ENCODE measurements around the gene EYS.
"Not testable (repeated sequence)": the region's sequence is repeated elsewhere in the genome, so short reads cannot be mapped to it uniquely, and the experiment has no call there.

The EYS gene

DNA sequence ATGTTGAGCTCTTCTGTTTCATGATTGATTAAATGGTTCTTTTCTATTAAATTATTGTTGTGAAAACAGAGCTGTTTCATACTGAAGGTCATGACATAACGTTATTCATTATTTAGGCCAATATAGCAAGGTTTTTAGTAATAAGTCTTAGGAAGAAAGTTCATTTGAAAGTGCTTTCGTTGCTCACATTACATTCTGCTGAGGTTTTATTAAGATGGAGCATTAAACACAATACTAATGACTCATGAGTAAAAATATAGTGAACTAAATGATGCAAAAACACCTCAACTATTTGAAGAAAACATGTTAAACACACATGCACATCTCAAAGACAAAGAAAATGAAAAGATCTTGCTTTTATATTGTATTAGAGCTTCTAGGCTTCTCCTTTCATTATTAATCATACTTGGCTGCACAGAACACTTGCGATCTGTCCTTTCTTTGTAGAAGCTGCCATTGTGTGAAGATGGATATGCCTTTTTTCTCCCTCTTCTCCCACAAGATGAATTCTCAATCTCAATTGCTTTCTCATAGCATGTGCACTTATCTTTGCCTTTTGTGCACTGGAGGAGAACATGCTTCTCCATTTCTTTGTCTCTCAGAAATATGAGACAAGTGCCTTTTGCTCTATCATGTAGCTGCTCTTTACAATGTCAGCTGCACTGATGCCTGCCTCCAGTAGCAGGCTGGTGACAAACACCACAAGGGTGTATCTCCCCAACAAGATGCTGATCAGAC lies 1759.1 kb downstream of the EYS start:
- intact Hi-C loops (cut with DNase I), result no loop called here
- no peak for DNase-seq

GRCh38 chr6:63945987-63946386 lies 1761.0 kb downstream of the EYS start:
- DNase-seq, result no peak
- intact Hi-C loops (cut with DNase I), result no loop called here

DNA sequence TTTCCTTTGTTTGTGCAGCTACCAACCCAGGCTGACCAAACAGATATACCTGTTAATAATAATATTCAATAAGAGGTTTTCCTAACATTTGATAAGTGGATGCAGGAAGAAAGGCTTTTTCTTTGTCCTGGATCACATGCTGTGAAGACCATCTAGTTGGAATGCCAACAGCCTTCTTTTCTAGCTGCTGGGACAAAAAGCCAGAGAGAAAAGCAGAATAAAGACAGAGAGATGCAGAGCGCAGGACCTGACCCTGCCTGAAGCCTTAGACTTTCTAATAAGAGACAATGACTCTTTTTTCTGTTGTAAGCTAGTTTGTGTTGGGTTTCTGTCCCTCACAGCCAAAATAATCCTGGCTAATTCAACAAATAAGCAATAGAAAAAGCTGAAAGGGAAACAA lies 1763.2 kb downstream of the EYS start:
- DNase-seq, result no peak
- intact Hi-C loops (cut with DNase I), result no loop called here

DNA sequence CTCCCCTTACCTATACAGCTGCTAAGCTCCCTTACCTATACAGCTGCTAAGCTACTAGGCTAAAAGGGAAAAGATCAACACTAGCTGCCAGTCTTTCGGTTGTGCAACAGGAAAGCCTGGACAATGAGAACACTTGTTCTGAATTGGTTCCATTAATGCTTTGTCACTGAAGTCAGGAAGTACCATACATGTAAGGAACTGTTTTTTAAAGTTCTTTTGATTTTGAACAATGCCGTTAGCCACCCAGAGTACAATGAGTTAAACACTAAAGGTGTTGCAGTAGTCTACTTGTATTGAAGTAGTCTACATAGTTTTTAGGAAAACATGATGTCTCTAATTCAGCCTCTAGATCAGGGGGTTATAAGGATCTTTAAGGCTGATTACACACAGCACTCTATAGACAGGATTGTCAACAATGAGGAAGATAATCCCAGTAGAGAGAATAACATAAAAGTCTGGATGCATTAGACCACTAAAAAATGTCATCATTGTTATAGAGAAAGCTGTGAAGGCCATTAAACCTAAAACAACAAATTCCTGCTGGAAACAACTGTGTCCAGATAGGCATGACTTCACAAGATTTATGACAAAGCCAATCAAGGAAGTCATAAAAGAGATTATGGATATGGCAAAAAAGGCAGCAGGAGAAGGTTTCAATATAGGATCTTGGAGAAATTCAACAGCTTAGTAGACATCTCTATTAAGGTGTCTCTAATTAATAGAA lies 1765.1 kb downstream of the EYS start:
- intact Hi-C loops (cut with DNase I), result no loop called here

GRCh38 chr6:63940056-63940455 lies 1767.0 kb downstream of the EYS start:
- no peak for DNase-seq
- intact Hi-C loops (cut with DNase I), result no loop called here

More for the DNA sequence above, 1765.1 kb downstream of the EYS start:
- no peak for DNase-seq

GRCh38 chr6:63936399-63936798 lies 1770.6 kb downstream of the EYS start:
- intact Hi-C loops (cut with DNase I), result no loop called here
- no peak for DNase-seq

DNA sequence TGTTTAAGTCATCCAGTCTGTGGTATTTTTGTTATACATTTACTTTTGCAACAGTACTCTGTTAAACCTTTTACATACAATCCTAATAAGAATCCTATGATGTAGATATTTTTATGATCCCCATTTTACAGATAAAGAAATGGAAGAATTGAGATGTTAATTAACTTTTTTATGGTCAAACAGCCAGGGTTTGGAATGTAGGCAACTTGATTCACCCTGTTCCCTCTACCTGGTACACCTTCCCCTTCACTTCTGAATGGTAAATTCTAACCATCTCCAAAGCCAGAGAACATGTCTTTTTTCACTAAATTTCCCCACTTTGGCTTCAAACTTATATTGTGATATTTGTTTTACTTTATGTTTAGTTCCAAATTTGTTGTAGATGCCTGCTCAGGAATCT lies 1771.3 kb downstream of the EYS start:
- DNase-seq, result no peak
- intact Hi-C loops (cut with DNase I), result no loop called here

DNA sequence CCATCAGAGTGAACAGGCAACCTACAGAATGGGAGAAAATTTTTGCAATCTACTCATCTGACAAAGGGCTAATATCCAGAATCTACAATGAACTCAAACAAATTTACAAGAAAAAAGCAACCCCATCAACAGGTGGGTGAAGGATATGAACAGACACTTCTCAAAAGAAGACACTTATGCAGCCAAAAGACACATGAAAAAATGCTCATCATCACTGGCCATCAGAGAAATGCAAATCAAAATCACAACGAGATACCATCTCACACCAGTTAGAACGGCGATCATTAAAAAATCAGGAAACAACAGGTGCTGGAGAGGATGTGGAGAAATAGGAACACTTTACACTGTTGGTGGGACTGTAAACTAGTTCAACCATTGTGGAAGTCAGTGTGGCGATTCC lies 1773.1 kb downstream of the EYS start:
- intact Hi-C loops (cut with DNase I); DNase-seq: not testable (repeated sequence)

GRCh38 chr6:63930848-63931247 lies 1776.2 kb downstream of the EYS start:
- no peak for DNase-seq
- intact Hi-C loops (cut with DNase I), result no loop called here

GRCh38 chr6:63929111-63929510 lies 1777.9 kb downstream of the EYS start:
- intact Hi-C loops (cut with DNase I), result loop anchor here (10.0 kb wide), 1 partner anchor 406 kb away; no protein-coding TSS in a partner anchor
- DNase-seq, result no peak

- intact Hi-C loops (cut with DNase I), result loop anchor here (10.0 kb wide), 1 partner anchor 406 kb away; no protein-coding TSS in a partner anchor
- no peak for DNase-seq
These were observed 1778.4 kb downstream of the EYS start for GRCh38 chr6:63928613-63929012.

DNA sequence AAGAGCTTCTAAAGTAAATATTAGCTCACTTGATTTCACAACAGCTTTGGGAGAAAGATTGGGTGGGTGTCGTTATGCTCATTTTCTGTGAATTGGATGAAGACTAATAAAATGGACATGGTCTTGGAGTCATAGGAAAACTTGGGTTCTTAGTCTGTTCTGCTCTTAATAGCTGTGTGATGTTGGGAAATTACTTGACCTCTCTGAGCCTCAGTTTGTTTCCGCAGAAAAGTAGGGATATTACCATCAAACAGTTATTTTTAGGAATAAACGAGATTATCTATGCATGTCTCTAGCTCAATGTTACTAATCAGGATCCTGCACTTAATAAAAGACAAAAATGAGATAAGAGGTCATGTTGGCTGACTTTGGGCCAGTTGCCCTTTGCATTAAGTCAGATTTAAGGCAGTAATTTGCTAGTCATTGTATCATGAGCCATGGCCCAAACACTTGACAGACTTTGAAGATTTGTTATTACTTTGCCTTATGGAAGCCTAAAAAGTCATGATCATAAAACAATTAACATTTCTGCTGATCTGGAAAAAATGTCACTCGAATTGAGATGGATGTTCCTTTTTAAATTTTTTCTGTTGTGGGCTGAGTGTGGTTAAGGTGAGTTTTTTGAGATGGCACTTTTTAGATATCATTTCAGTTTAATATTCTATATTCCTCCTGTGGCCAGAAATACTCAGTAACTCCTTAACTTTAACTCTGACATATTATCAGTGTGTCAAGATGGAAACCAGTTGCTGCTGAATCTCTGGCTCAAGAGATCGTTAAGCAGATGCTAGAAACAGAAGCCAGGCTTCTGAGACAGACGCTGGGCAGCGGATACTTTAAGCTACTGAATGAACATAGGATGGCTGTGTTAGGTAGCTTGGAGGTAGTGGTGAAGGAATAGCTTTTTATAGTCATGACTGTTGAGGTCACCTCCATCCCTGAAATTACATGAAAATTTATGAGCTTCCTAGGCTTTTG lies 1779.8 kb downstream of the EYS start:
- no peak for DNase-seq
- intact Hi-C loops (cut with DNase I), result loop anchor here (10.0 kb wide), 1 partner anchor 408 kb away; no protein-coding TSS in a partner anchor

- intact Hi-C loops (cut with DNase I), result loop anchor here (10.0 kb wide), 1 partner anchor 408 kb away; no protein-coding TSS in a partner anchor
- no peak for DNase-seq
These were observed 1780.7 kb downstream of the EYS start for GRCh38 chr6:63926258-63926780.

GRCh38 chr6:63923139-63923739 lies 1783.8 kb downstream of the EYS start:
- intact Hi-C loops (cut with DNase I), result loop anchor here (10.0 kb wide), 1 partner anchor 412 kb away; no protein-coding TSS in a partner anchor
- no peak for DNase-seq

GRCh38 chr6:63919556-63920110 lies 1787.4 kb downstream of the EYS start:
- intact Hi-C loops (cut with DNase I), result loop anchor here (10.0 kb wide), 1 partner anchor 415 kb away; no protein-coding TSS in a partner anchor
- no peak for DNase-seq

DNA sequence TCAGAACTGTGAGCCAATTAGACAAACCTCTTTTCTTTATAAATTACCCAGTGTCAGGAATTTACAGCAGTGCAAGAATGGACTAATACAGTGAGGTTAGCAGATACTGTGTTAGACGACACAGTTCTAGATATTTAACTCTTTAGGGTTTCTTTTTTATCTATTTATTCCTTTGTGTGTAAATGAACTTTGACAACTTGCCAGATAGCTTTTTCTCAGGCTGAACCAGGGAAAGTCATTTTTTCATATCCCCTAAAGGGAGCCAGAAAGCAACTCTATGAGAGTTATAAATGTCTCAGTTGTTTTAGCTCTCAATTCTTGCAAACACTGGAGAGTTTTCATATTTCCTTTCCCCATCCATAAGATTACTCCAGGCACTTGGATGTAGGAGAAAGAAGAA lies 1794.1 kb downstream of the EYS start:
- intact Hi-C loops (cut with DNase I), result no loop called here
- DNase-seq, result no peak

- intact Hi-C loops (cut with DNase I), result no loop called here
- no peak for DNase-seq
These were observed 1796.0 kb downstream of the EYS start for GRCh38 chr6:63910863-63911551.

All from head of caudate nucleus (tissue), 42 donors.